H1 (cell line): Measurements from ENCODE around the gene CAP2.

Experiments used
- EP300 ChIP-seq, 2 experiments: IDR thresholded peaks; 1 replicate in 1 of 2; 2 replicates in 1 of 2; pipeline ENCODE4 v1.6.1; 2011 to 2012; ENCODE audit warnings: low read depth in 2 of 2, low read length in 2 of 2, mild to moderate bottlenecking in 2 of 2, borderline replicate concordance in 1 of 2, inconsistent platforms in 1 of 2, moderate library complexity in 1 of 2
- TF ChIP-seq, protein P1 (sequence below), 3 experiments: IDR thresholded peaks; 1 replicate in 2 of 3; 2 replicates in 1 of 3; pipeline versions ENCODE4 v1.5.1 to v1.6.1; 2011; ENCODE audit warnings: low read length in 3 of 3, mild to moderate bottlenecking in 3 of 3, inconsistent platforms in 2 of 3, low read depth in 1 of 3, moderate library complexity in 1 of 3; ENCODE audit not compliant: insufficient read depth in 1 of 3; ENCODE audit errors: control extremely low read depth in 1 of 3

DNA sequence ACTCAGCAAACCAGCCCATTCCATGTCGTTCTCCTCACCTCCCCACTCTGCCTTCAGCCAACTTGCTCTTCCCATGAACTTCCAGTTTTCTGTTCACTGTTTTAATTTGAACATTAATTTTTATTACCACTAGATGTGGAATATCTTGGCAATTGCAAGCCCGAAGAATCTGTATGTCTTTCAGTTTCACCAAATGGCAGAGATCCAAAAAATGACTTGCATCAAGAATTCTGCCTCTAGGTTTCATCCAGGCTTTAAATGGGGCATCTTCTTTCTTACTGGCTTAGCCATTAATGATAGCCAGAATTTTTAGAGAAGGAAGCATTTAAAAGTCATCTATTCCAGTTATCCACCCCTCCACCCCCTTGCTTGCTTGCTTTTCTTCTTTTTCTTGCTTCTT lies 39.0 kb downstream of the CAP2 start:
- no peak for TF ChIP-seq EP300 (IDR thresholded peaks at IDR 0.05; ENCODE audit: borderline replicate concordance in 1 of 2, low read depth in 2 of 2, low read length in 2 of 2)
- TF ChIP-seq, protein P1, sequence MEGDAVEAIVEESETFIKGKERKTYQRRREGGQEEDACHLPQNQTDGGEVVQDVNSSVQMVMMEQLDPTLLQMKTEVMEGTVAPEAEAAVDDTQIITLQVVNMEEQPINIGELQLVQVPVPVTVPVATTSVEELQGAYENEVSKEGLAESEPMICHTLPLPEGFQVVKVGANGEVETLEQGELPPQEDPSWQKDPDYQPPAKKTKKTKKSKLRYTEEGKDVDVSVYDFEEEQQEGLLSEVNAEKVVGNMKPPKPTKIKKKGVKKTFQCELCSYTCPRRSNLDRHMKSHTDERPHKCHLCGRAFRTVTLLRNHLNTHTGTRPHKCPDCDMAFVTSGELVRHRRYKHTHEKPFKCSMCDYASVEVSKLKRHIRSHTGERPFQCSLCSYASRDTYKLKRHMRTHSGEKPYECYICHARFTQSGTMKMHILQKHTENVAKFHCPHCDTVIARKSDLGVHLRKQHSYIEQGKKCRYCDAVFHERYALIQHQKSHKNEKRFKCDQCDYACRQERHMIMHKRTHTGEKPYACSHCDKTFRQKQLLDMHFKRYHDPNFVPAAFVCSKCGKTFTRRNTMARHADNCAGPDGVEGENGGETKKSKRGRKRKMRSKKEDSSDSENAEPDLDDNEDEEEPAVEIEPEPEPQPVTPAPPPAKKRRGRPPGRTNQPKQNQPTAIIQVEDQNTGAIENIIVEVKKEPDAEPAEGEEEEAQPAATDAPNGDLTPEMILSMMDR (IDR thresholded peaks at IDR 0.05; ENCODE audit: control extremely low read depth in 1 of 3, insufficient read depth in 1 of 3, low read depth in 1 of 3, low read length in 3 of 3): no peak
